HG03095 (cell line): ENCODE data around the gene LMAN1L.

Source experiments
- ATAC-seq: cut with Tn5 transposase; IDR thresholded peaks from one replicate; pipeline ENCODE4 v1.9.1; 2021; ENCODE audit warnings: moderate library complexity; ENCODE audit not compliant: unreplicated experiment

LMAN1L gene

GRCh38 chr15:74793135-74794028 is 19.3 kb upstream of the LMAN1L start:
- ATAC-seq, result no peak

- ATAC-seq, result no peak
Measured at GRCh38 chr15:74794248-74794969, 18.2 kb upstream of the LMAN1L start.

GRCh38 chr15:74794970-74795349 is 17.7 kb upstream of the LMAN1L start:
- ATAC-seq, result no peak

- ATAC-seq, result no peak
Measured at GRCh38 chr15:74795966-74796625, 16.5 kb upstream of the LMAN1L start.

- ATAC-seq, result no peak
Measured at GRCh38 chr15:74798388-74799254, 14.0 kb upstream of the LMAN1L start.

GRCh38 chr15:74799255-74799855 is 13.3 kb upstream of the LMAN1L start:
- no peak for ATAC-seq

DNA sequence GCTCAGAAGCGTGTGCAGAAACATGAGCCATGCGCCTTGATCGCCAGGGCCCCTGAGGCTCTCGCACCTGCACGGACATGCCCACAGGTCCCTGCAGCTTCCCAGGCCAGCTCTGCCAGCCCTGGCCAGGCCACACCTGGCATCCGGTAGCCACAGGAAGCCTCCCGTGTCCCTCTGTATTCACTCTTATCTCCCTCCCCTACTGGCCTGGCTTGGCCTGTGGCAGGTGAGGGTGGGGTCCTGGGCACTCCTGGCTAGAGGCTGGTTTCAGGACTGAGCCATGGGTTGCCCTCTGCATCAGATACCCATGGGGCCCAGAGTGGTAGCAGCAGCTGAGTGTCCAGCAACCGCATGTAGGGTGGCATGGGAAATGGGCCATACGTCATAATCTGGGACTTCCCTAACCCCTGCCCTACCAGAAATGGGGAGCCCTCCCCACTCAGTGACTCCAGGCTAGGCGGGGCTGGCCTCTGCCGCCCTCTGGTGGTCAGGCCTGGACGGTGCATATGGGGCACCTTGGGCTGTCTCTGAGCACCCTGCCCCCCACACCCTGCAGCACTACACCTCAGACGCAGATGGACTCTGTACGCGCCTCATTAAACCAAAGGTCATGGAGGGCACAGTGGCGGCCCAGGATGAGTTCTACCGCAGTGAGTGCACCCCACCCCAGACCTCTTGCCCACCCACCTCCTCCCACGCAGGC is 12.6 kb upstream of the LMAN1L start:
- ATAC-seq, result peak; percentile 66

GRCh38 chr15:74800559-74801094 is 12.0 kb upstream of the LMAN1L start:
- ATAC-seq, result no peak

- ATAC-seq, result no peak
Measured at GRCh38 chr15:74801311-74801997, 11.2 kb upstream of the LMAN1L start.

GRCh38 chr15:74802290-74802689 is 10.3 kb upstream of the LMAN1L start:
- no peak for ATAC-seq

DNA sequence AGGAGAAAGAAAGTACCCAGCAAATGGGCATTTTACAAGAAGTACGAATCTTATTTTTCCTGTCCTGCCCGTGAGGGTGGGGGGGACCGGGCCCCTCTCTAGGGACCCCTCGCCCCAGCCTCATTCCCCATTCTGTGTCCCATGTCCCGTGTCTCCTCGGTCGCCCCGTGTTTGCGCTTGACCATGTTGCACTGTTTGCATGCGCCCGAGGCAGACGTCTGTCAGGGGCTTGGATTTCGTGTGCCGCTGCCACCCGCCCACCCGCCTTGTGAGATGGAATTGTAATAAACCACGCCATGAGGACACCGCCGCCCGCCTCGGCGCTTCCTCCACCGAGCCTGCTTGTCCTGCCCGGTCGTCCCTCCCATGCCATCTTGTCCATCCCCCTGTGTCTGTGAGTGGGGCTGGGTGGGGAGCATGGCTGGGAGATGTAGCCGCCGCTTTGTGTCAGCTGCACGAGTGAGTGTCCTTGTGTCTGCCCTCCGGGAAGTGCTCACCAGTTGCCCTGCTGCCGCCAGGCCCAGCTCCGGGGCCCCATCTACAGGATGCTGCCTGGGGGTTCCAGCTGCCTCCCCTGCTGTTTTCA is 9.7 kb upstream of the LMAN1L start:
- ATAC-seq, result no peak

GRCh38 chr15:74804935-74805334 is 7.7 kb upstream of the LMAN1L start:
- ATAC-seq, result no peak

DNA sequence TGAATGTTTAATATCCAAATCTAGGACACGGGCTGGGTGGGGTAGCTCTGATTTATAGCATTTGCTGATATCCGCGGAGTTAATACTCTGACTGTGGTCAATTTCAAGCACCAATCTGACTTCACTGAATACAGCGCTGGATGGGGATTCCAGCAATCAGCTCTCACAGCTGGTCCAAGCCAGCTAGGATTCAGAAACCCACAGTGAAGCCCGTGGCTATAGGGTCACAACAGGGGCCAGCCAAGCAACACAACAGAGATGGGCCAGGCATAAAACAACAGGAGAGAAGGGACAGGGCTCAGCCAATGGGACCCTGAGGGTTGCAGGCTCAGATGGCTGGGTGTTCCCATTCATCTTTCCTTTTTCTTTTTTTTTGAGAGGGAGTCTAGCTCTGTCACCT is 5.4 kb upstream of the LMAN1L start:
- ATAC-seq, result no peak

DNA sequence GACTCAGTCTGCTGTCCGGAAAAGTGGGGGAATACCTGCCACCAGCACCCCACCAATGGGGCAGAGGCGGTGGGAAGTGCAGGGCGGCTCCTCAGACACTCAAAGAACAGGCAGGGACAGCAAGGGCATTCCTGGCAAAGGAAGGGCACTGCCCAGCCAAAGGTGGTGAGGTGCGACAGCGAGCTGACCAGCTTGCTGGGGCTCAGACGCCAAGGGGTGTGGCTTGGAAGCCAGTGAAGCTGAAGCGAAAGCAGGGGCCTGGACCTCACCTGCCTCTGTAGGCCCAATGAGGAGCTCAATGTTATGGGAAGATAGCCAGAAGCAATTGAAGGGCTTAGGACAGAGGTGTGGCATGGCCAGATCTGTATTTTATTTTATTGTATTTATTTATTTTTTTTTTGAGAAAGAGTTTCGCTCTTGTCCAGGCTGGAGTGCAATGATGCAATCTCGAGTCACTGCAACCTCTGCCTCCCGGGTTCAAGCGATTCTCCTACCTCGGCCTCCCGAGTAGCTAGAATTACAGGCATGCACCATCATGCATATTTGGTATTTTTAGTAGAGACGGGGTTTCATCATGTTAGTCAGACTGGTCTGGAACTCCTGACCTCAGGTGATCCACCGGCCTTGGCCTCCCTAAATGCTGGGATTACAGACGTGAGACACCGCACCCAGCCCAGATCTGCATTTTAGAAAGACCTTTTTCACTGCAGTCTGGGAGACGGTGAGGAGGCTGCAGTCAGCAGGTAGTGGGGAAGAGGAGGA is 4.4 kb upstream of the LMAN1L start:
- no peak for ATAC-seq

GRCh38 chr15:74808840-74809229 is 3.8 kb upstream of the LMAN1L start:
- ATAC-seq, result no peak

- ATAC-seq, result no peak
Measured at GRCh38 chr15:74809242-74809641, 3.4 kb upstream of the LMAN1L start.

- ATAC-seq, result no peak
Measured at GRCh38 chr15:74809956-74810355, 2.7 kb upstream of the LMAN1L start.
